GM13977 (cell line): Measurements from ENCODE around the gene IFT57.

Experiments
- DNase-seq: peaks from one replicate; pipeline ENCODE4 v3.0.0; 2012; ENCODE audit warnings: low spot score
- CTCF ChIP-seq: IDR thresholded peaks from 2 replicates; pipeline ENCODE4 v1.5.1; 2012; ENCODE audit warnings: mild to moderate bottlenecking, control low read depth; ENCODE audit not compliant: insufficient read depth; ENCODE audit errors: extremely low read depth, missing control alignments
- in situ Hi-C: fragments of 300-500 bp; cut with MboI; formaldehyde crosslinking; loops from one replicate; pipeline ENCODE4 v1.12.0; 2022; ENCODE audit warnings: low sequenced_read_pairs, low pct_unique_long_range_greater_than_20kb, mixed read lengths, inconsistent platforms; ENCODE audit not compliant: unreplicated experiment

The IFT57 gene

GRCh38 chr3:108185536-108185935 lies 36.7 kb downstream of the IFT57 start:
- TF ChIP-seq CTCF: no peak
- in situ Hi-C loops: no loop called here
- no peak for DNase-seq

GRCh38 chr3:108184824-108185223 lies 37.4 kb downstream of the IFT57 start:
- no peak for DNase-seq
- TF ChIP-seq CTCF: no peak
- in situ Hi-C loops: no loop called here

GRCh38 chr3:108183971-108184370 lies 38.3 kb downstream of the IFT57 start:
- in situ Hi-C loops: no loop called here
- DNase-seq: no peak
- no peak for TF ChIP-seq CTCF

GRCh38 chr3:108183181-108183580 lies 39.0 kb downstream of the IFT57 start:
- no peak for TF ChIP-seq CTCF
- DNase-seq: no peak
- in situ Hi-C loops: no loop called here

- DNase-seq: no peak
- in situ Hi-C loops: no loop called here
- TF ChIP-seq CTCF: no peak
Observed at GRCh38 chr3:108182339-108182738, 39.9 kb downstream of the IFT57 start.

GRCh38 chr3:108181172-108181571 lies 41.1 kb downstream of the IFT57 start:
- no peak for DNase-seq
- in situ Hi-C loops: no loop called here
- no peak for TF ChIP-seq CTCF

GRCh38 chr3:108180194-108180593 lies 42.0 kb downstream of the IFT57 start:
- no peak for DNase-seq
- in situ Hi-C loops: no loop called here
- TF ChIP-seq CTCF: no peak
